Esophagus squamous epithelium (tissue), 5 donors: ENCODE measurements around the gene TBRG4. TPM values are rescaled to one million over a fixed set of nuclear protein-coding genes. Genes with fewer than 3 reads are reported as not detected.
A peak's percentile ranks its signal among the peaks of the same experiment; 100 is the strongest.

Experiments
- DNase-seq: peaks from one replicate; lab custom pipeline; 2025; lab: John Stamatoyannopoulos, UW
- H3K27ac ChIP-seq, 4 donors: fragments of 200-600 bp; sonication (generic); one replicate each; pipeline ENCODE4 v1.5.1; 2016 to 2019; ENCODE audit warnings: mild to moderate bottlenecking in 1 of 4
- H3K27me3 ChIP-seq, 4 donors: fragments of 200-600 bp; sonication (generic); 1 replicate in 3 of 4; 2 replicates in 1 of 4; pipeline versions ENCODE4 v1.5.1 to v1.6.0; 2017 to 2021; ENCODE audit warnings: antibody characterized with exemption in 1 of 4
- H3K36me3 ChIP-seq, 3 donors: fragments of 200-600 bp; sonication (generic); one replicate each; pipeline ENCODE4 v1.5.1; 2016 to 2019
- H3K4me1 ChIP-seq, 3 donors: fragments of 200-600 bp; sonication (generic); one replicate each; pipeline ENCODE4 v1.5.1; 2017 to 2019
- H3K4me3 ChIP-seq, 4 donors: fragments of 200-600 bp; sonication (generic); 1 replicate in 3 of 4; 2 replicates in 1 of 4; pipeline ENCODE4 v1.5.1; 2016 to 2019; ENCODE audit warnings: mild to moderate bottlenecking in 2 of 4, moderate library complexity in 1 of 4
- H3K9me3 ChIP-seq, 3 donors: fragments of 200-600 bp; sonication (generic); one replicate each; pipeline ENCODE4 v1.5.1; 2016 to 2019
- POLR2A ChIP-seq, 4 donors: fragments of 450-650 bp; IDR thresholded peaks; one replicate each; pipeline ENCODE4 v1.6.1; 2017; ENCODE audit warnings: antibody characterized with exemption in 4 of 4, mild to moderate bottlenecking in 4 of 4, moderate library complexity in 3 of 4
- WGBS, 2 donors: methylation state at CpG; one replicate each; pipeline ENCODE4 v1.1.5; 2018; 5-methylcytosine and 5-hydroxymethylcytosine counted together
- intact Hi-C: fragments of 100-400 bp; cut with DNase I; formaldehyde crosslinking; loops from one replicate; pipeline ENCODE4 v1.15.0; 2022
- total RNA-seq, 4 donors: library from RNA; depleted of rRNA; stranded (reverse); fragments of >200 nt; gene quantifications; one replicate each; pipeline ENCODE4 v1.1.0, GENCODE V29; 2016
- TF ChIP-seq, protein P1 (sequence below), 6 experiments: fragments of 450-650 bp in 4 of 6; fragments of 200-600 bp in 2 of 6; sonication (generic) in 2 of 6; IDR thresholded peaks; one replicate each; pipeline ENCODE4 v1.5.1; 2016 to 2019; ENCODE audit warnings: antibody characterized with exemption in 6 of 6, mild to moderate bottlenecking in 4 of 6, moderate library complexity in 4 of 6
- donor health status: DM: yes; HTN: yes; CAD: no.

Gene TBRG4
- total RNA-seq, 4 donors from 2014 or later: 52.9 to 79.5 (median 65.4) TPM

DNA sequence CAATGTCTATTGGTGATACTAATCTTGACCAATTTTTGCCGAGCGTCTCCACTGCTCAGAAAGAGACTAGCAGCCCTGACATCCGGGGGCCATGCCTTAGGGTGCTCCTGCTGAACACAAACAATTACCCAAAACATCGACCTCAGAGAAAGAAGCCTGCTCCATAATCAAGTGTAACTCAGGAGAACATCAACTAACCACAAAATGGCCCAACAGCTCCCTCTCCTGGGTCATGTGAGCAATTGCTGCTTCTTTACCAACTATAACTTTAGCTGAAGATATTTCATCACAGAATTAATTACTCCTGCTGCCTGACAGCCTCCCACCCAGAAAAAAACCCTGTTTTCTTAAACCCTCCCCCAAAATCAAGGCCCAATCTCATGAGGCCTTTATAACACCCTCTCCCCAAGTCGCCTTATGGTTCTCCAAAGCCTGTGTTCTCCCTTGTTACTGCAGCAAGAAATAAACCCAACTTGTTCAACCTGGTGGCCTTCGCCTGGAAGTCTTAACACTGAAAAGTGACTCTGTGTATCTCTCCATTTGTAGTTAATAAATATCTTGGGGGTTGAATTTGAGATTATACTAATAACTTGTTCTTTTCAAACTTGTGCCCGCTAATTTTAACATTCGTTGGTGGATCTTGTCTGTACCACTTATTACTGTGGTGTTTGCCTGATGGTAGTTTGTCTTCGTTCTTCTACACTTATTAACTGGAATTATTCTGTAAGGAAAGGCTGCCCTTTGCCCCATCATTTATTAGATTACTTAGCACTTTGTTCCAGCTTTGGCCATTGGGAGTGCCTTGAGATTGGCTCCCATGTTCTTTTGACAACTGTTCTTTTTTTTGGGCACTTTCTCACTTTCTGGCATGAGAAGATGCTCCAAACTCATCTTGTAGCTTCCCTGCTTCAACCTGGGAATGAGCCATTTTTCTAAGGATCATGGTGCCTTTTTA is 24.9 kb upstream of the TBRG4 start:
- intact Hi-C loops: loop anchor here (10.0 kb wide), 2 partner anchors 172 to 282 kb away; no protein-coding TSS in a partner anchor
- Histone ChIP-seq H3K27ac (no peak overlapping the region), H3K36me3 (no peaks in the 10 kb centered on the region), H3K4me3 (no peak overlapping the region), H3K4me1 (no peaks in the 10 kb centered on the region), H3K9me3 (no peaks in the 10 kb centered on the region), H3K27me3 (peaks cover 0 to 8% (median 0%) of the 10 kb centered on the region in 4 donors)
- 37 to 53% methylated on average over 8 to 9 of the region's 9 CpGs for WGBS, 2 donors
- TF ChIP-seq, protein P1, sequence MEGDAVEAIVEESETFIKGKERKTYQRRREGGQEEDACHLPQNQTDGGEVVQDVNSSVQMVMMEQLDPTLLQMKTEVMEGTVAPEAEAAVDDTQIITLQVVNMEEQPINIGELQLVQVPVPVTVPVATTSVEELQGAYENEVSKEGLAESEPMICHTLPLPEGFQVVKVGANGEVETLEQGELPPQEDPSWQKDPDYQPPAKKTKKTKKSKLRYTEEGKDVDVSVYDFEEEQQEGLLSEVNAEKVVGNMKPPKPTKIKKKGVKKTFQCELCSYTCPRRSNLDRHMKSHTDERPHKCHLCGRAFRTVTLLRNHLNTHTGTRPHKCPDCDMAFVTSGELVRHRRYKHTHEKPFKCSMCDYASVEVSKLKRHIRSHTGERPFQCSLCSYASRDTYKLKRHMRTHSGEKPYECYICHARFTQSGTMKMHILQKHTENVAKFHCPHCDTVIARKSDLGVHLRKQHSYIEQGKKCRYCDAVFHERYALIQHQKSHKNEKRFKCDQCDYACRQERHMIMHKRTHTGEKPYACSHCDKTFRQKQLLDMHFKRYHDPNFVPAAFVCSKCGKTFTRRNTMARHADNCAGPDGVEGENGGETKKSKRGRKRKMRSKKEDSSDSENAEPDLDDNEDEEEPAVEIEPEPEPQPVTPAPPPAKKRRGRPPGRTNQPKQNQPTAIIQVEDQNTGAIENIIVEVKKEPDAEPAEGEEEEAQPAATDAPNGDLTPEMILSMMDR (IDR thresholded peaks at IDR 0.05): peak; percentile 80 to 91 (median 84)
- no peak for TF ChIP-seq POLR2A (IDR thresholded peaks at IDR 0.05)
- no peak for DNase-seq

- Histone ChIP-seq H3K9me3 (no peaks in the 10 kb centered on the region), H3K4me1 (no peaks in the 10 kb centered on the region), H3K4me3 (no peak overlapping the region), H3K27ac (no peak overlapping the region), H3K27me3 (peaks cover 0 to 8% (median 0%) of the 10 kb centered on the region in 4 donors), H3K36me3 (no peaks in the 10 kb centered on the region)
- TF ChIP-seq, protein P1 (IDR thresholded peaks at IDR 0.05): no peak
- no peak for TF ChIP-seq POLR2A (IDR thresholded peaks at IDR 0.05)
- intact Hi-C loops: loop anchor here (10.0 kb wide), 2 partner anchors 169 to 279 kb away; no protein-coding TSS in a partner anchor
- no peak for DNase-seq
- 40 to 62% methylated on average over 1 to 3 of the region's 7 CpGs for WGBS, 2 donors
Measured at GRCh38 chr7:45133877-45134276, 22.4 kb upstream of the TBRG4 start.

DNA sequence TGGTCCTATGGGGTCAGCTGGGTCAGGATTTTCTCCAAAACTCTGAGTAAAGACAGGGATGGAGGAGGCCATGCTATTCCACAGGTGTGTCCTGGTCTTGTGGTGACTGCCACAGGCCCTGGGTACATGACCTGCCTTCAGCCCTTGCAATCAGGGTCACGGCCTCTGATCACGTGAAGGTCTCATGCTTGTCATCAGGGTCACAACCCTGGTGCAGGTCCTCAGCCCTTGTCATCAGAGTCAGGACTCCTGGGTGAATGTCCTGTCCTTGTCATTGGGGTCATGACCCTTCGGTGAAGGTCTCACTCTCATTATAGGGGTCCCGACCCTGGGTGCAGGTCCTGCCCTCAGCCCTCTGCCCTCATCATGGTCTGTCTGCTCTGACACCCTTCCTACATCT is 21.9 kb upstream of the TBRG4 start:
- H3K36me3 ChIP-seq: no peaks in the 10 kb centered on the region
- no peak for DNase-seq
- no peak for TF ChIP-seq POLR2A (IDR thresholded peaks at IDR 0.05)
- TF ChIP-seq, protein P1 (IDR thresholded peaks at IDR 0.05): no peak
- H3K27ac ChIP-seq: no peak overlapping the region
- 91 to 94% methylated on average over 3 to 4 of the region's 4 CpGs for WGBS, 2 donors
- H3K4me1 ChIP-seq: no peaks in the 10 kb centered on the region
- H3K27me3 ChIP-seq: peaks cover 0 to 8% (median 0%) of the 10 kb centered on the region in 4 donors
- intact Hi-C loops: loop anchor here (10.0 kb wide), 2 partner anchors 169 to 279 kb away; no protein-coding TSS in a partner anchor
- H3K4me3 ChIP-seq: no peak overlapping the region
- H3K9me3 ChIP-seq: no peaks in the 10 kb centered on the region

- Histone ChIP-seq H3K9me3 (no peaks in the 10 kb centered on the region), H3K27ac (no peak overlapping the region), H3K36me3 (no peaks in the 10 kb centered on the region), H3K4me1 (no peaks in the 10 kb centered on the region), H3K27me3 (peaks cover 0 to 8% (median 0%) of the 10 kb centered on the region in 4 donors), H3K4me3 (no peak overlapping the region)
- DNase-seq: no peak
- intact Hi-C loops: loop anchor here (10.0 kb wide), 2 partner anchors 168 to 278 kb away; no protein-coding TSS in a partner anchor
- 71 to 78% methylated on average over 7 of the region's 8 CpGs for WGBS, 2 donors
- TF ChIP-seq POLR2A (IDR thresholded peaks at IDR 0.05): no peak
- TF ChIP-seq, protein P1 (IDR thresholded peaks at IDR 0.05): no peak
Measured at GRCh38 chr7:45132708-45133320, 21.3 kb upstream of the TBRG4 start.
